H9 (cell line): ENCODE measurements around the gene LASP1. TPM values are rescaled to one million over a fixed set of nuclear protein-coding genes. Genes with fewer than 3 reads are reported as not detected.

Source experiments
- DNase-seq: peaks from one replicate; pipeline ENCODE4 v3.0.0-alpha.2; 2017
- H2AFZ ChIP-seq: one replicate; pipeline ENCODE4 v1.6.1; 2013; ENCODE audit warnings: mild to moderate bottlenecking, low read length, control low read depth, moderate library complexity
- H2AK5ac ChIP-seq: 2 replicates; pipeline ENCODE4 v1.6.1; 2013; ENCODE audit warnings: low read length, control low read depth, mixed read lengths; ENCODE audit not compliant: insufficient read length
- H2BK120ac ChIP-seq: one replicate; pipeline ENCODE4 v1.6.1; 2013; ENCODE audit warnings: low read depth, mild to moderate bottlenecking, low read length, control low read depth, inconsistent platforms; ENCODE audit not compliant: poor library complexity, severe bottlenecking
- H2BK12ac ChIP-seq: 2 replicates; pipeline ENCODE4 v1.6.1; 2013; ENCODE audit warnings: low read length, control low read depth, mixed read lengths, low read depth; ENCODE audit not compliant: insufficient read length
- H2BK15ac ChIP-seq: 2 replicates; pipeline ENCODE4 v1.6.1; 2013; ENCODE audit warnings: low read depth, low read length, control low read depth
- H2BK20ac ChIP-seq: one replicate; pipeline ENCODE4 v1.6.1; 2013; ENCODE audit warnings: low read depth, mild to moderate bottlenecking, low read length, control low read depth, inconsistent platforms; ENCODE audit not compliant: poor library complexity, severe bottlenecking
- H2BK5ac ChIP-seq: 2 replicates; pipeline ENCODE4 v1.6.1; 2013; ENCODE audit warnings: low read length, control low read depth, mixed read lengths; ENCODE audit not compliant: insufficient read length
- H3K14ac ChIP-seq: 2 replicates; pipeline ENCODE4 v1.6.1; 2013; ENCODE audit warnings: low read length, control low read depth; ENCODE audit not compliant: insufficient read depth
- H3K18ac ChIP-seq: 2 replicates; pipeline ENCODE4 v1.6.1; 2013; ENCODE audit warnings: low read depth, mild to moderate bottlenecking, mixed read lengths, low read length, control low read depth; ENCODE audit not compliant: insufficient read length
- H3K23ac ChIP-seq: 2 replicates; pipeline ENCODE4 v1.6.1; 2013; ENCODE audit warnings: low read length, control low read depth, mixed read lengths, low read depth; ENCODE audit not compliant: insufficient read length
- H3K23me2 ChIP-seq: 2 replicates; pipeline ENCODE4 v1.6.1; 2013; ENCODE audit warnings: low read depth, mild to moderate bottlenecking, mixed read lengths, low read length, control low read depth; ENCODE audit not compliant: insufficient read length, poor library complexity, severe bottlenecking
- H3K27ac ChIP-seq: 2 replicates; pipeline ENCODE4 v1.5.1; 2013; ENCODE audit warnings: low read length, control low read depth, mixed read lengths, low read depth; ENCODE audit not compliant: insufficient read length
- H3K27me3 ChIP-seq: 2 replicates; pipeline ENCODE4 v1.6.1; 2013; ENCODE audit warnings: low read length, control low read depth, inconsistent platforms; ENCODE audit not compliant: insufficient read depth
- H3K4ac ChIP-seq: 2 replicates; pipeline ENCODE4 v1.6.1; 2013; ENCODE audit warnings: low read depth, mild to moderate bottlenecking, control low read depth, inconsistent platforms, low read length, moderate library complexity
- H3K4me1 ChIP-seq: 2 replicates; pipeline ENCODE4 v1.6.1; 2013; ENCODE audit warnings: low read length, control low read depth, inconsistent platforms; ENCODE audit not compliant: insufficient read depth
- H3K4me2 ChIP-seq: 2 replicates; pipeline ENCODE4 v1.6.1; 2013; ENCODE audit warnings: low read length, control low read depth, mixed read lengths; ENCODE audit not compliant: insufficient read length, insufficient read depth
- H3K56ac ChIP-seq: 2 replicates; pipeline ENCODE4 v1.6.1; 2013; ENCODE audit warnings: low read depth, mild to moderate bottlenecking, mixed read lengths, low read length, control low read depth; ENCODE audit not compliant: insufficient read length
- H3K79me1 ChIP-seq: 2 replicates; pipeline ENCODE4 v1.6.1; 2013; ENCODE audit warnings: low read depth, mild to moderate bottlenecking, moderate library complexity, low read length, control low read depth, inconsistent platforms; ENCODE audit not compliant: insufficient read depth, poor library complexity, severe bottlenecking
- H3K79me2 ChIP-seq: 2 replicates; pipeline ENCODE4 v1.6.1; 2013; ENCODE audit warnings: low read length, control low read depth, inconsistent platforms; ENCODE audit not compliant: insufficient read depth
- H3K9ac ChIP-seq: 2 replicates; pipeline ENCODE4 v1.6.1; 2013; ENCODE audit warnings: low read length, control low read depth, mixed read lengths; ENCODE audit not compliant: insufficient read length; ENCODE audit errors: extremely low read depth
- H3K9me3 ChIP-seq: one replicate; pipeline ENCODE4 v1.6.1; 2013; ENCODE audit warnings: low read depth, low read length, inconsistent platforms; ENCODE audit not compliant: control insufficient read depth
- H3T11ph ChIP-seq: one replicate; pipeline ENCODE4 v1.6.1; 2013; ENCODE audit warnings: mild to moderate bottlenecking, low read length, control low read depth, inconsistent platforms
- H4K20me1 ChIP-seq: one replicate; pipeline ENCODE4 v1.6.1; 2013; ENCODE audit not compliant: control insufficient read depth, insufficient read length, insufficient read depth
- H4K5ac ChIP-seq: 2 replicates; pipeline ENCODE4 v1.6.1; 2013; ENCODE audit warnings: low read depth, mild to moderate bottlenecking, mixed read lengths, low read length, control low read depth; ENCODE audit not compliant: insufficient read length
- H4K8ac ChIP-seq: replicated peaks from 2 replicates; pipeline ENCODE4 v1.6.1; 2013; ENCODE audit warnings: low read length, control low read depth, mixed read lengths, low read depth; ENCODE audit not compliant: insufficient read length
- H4K91ac ChIP-seq: 2 replicates; pipeline ENCODE4 v1.6.1; 2013; ENCODE audit warnings: low read depth, mild to moderate bottlenecking, moderate library complexity, mixed read lengths, low read length, control low read depth; ENCODE audit not compliant: insufficient read length
- H3K27ac Mint-ChIP-seq, 3 experiments: 2 replicates in 2 of 3; 3 replicates in 1 of 3; pipeline ENCODE4 v1.8.0; 2020 to 2021; ENCODE audit warnings: mixed read lengths in 3 of 3, mild to moderate bottlenecking in 1 of 3, moderate library complexity in 1 of 3
- H3K27me3 Mint-ChIP-seq: 2 replicates; pipeline ENCODE4 v1.8.0; 2021; ENCODE audit warnings: low read depth, mild to moderate bottlenecking, moderate library complexity, mixed read lengths
- H3K36me3 Mint-ChIP-seq, 3 experiments: 2 replicates in 2 of 3; 3 replicates in 1 of 3; pipeline ENCODE4 v1.8.0; 2020 to 2021; ENCODE audit warnings: low read depth in 3 of 3, mixed read lengths in 3 of 3; ENCODE audit not compliant: insufficient read depth in 1 of 3
- H3K4me1 Mint-ChIP-seq, 2 experiments: 2 replicates each; pipeline ENCODE4 v1.8.0; 2020; ENCODE audit warnings: mixed read lengths in 2 of 2
- H3K4me3 Mint-ChIP-seq, 2 experiments: 2 replicates in 1 of 2; 3 replicates in 1 of 2; pipeline ENCODE4 v1.8.0; 2020 to 2021; ENCODE audit warnings: mild to moderate bottlenecking in 2 of 2, mixed read lengths in 2 of 2, moderate library complexity in 1 of 2
- H3K9me3 Mint-ChIP-seq, 2 experiments: 2 replicates in 1 of 2; 3 replicates in 1 of 2; pipeline ENCODE4 v1.8.0; 2020; ENCODE audit warnings: mild to moderate bottlenecking in 2 of 2, mixed read lengths in 2 of 2, moderate library complexity in 1 of 2
- WGBS: extraction: QIAGEN DNeasy Blood & Tissue Kit; methylation state at CpG from one replicate; pipeline ENCODE4 v1.1.7; 2013; ENCODE audit warnings: missing lambda C conversion rate, low lambda C conversion rate, mixed read lengths; ENCODE audit not compliant: insufficient read length; ENCODE audit errors: extremely low coverage; 5-methylcytosine and 5-hydroxymethylcytosine counted together
- total RNA-seq: library from RNA; stranded (reverse); gene quantifications from 2 replicates; pipeline ENCODE4 v1.2.1, GENCODE V29; 2021
- TF ChIP-seq, protein P1 (sequence below): fragments of 200-600 bp; sonication (generic); conservative IDR thresholded peaks from 3 replicates; pipeline ENCODE4 v1.8.0; 2021; ENCODE audit warnings: antibody characterized with exemption, mild to moderate bottlenecking

The LASP1 gene
- total RNA-seq, 1 experiment from 2014 or later = 121 TPM

DNA sequence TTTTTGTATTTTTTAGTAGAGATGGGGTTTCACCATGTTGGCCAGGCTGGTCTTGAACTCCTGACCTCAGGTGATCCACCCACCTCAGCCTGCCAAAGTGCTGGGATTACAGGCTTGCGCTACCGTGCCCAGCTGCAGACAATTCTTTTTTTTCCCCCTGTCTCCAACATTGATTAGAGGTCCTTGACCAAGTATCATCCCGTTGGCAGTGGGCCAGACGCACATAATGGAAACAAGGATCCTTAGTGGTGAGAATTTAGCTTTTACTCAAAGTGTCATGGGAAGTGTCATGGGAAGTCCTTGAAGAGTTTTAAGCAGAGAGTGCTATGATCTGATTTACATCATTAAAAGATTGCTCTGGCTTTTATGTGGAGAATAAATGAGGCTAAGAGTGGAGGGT, 99.4 kb downstream of the LASP1 start:
- Histone ChIP-seq H2BK15ac (no peak overlapping the region), H4K5ac (no peak overlapping the region), H3K4ac (no peak overlapping the region), H4K91ac (no peak overlapping the region), H3K56ac (no peak overlapping the region), H3K79me1 (no peaks in the 10 kb centered on the region), H3K4me2 (no peak overlapping the region), H2AK5ac (no peak overlapping the region), H4K8ac (no peak overlapping the region), H3K9ac (no peak overlapping the region), H3K27me3 (no peaks in the 10 kb centered on the region), H2BK120ac (no peak overlapping the region), H3K9me3 (no peaks in the 10 kb centered on the region), H3K14ac (no peak overlapping the region), H2BK20ac (no peak overlapping the region), H3K23ac (no peak overlapping the region), H3K18ac (no peak overlapping the region), H3T11ph (no peak overlapping the region), H3K27ac (no peak overlapping the region), H3K79me2 (no peaks in the 10 kb centered on the region), H2AFZ (no peak overlapping the region), H3K4me1 (no peaks in the 10 kb centered on the region), H4K20me1 (no peaks in the 10 kb centered on the region), H2BK12ac (no peak overlapping the region), H3K23me2 (no peaks in the 10 kb centered on the region), H2BK5ac (no peak overlapping the region)
- Mint-ChIP-seq H3K27ac (no peak overlapping the region), H3K4me1 (peaks cover 12 to 27% of the 10 kb centered on the region in 2 experiments), H3K27me3 (no peaks in the 10 kb centered on the region), H3K9me3 (peaks cover 0 to 5% of the 10 kb centered on the region in 2 experiments; a peak in 1 of 5 replicates), H3K4me3 (no peak overlapping the region), H3K36me3 (0 out of 7 replicates have a peak, but pooled peaks cover 0 to 6% (median 0%) of the 10 kb centered on the region in 3 experiments)
- no peak for DNase-seq
- TF ChIP-seq, protein P1, sequence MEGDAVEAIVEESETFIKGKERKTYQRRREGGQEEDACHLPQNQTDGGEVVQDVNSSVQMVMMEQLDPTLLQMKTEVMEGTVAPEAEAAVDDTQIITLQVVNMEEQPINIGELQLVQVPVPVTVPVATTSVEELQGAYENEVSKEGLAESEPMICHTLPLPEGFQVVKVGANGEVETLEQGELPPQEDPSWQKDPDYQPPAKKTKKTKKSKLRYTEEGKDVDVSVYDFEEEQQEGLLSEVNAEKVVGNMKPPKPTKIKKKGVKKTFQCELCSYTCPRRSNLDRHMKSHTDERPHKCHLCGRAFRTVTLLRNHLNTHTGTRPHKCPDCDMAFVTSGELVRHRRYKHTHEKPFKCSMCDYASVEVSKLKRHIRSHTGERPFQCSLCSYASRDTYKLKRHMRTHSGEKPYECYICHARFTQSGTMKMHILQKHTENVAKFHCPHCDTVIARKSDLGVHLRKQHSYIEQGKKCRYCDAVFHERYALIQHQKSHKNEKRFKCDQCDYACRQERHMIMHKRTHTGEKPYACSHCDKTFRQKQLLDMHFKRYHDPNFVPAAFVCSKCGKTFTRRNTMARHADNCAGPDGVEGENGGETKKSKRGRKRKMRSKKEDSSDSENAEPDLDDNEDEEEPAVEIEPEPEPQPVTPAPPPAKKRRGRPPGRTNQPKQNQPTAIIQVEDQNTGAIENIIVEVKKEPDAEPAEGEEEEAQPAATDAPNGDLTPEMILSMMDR = no peak
- WGBS = no CpG with 5 or more reads among the region's 4 CpGs
